Loucy (cell line): Measurements from ENCODE around the gene UMODL1.

Experiments
- EZH2phosphoT487 ChIP-seq: fragments of 200-600 bp; IDR thresholded peaks from 2 replicates; pipeline ENCODE4 v1.6.1; 2018; ENCODE audit warnings: antibody characterized with exemption, mild to moderate bottlenecking, moderate library complexity, borderline replicate concordance
- TF ChIP-seq, protein P1 (sequence below): fragments of 200-600 bp; sonication (generic); conservative IDR thresholded peaks from 2 replicates; pipeline ENCODE4 v1.5.1; 2014; ENCODE audit warnings: mild to moderate bottlenecking, antibody characterized with exemption, low read length

DNA sequence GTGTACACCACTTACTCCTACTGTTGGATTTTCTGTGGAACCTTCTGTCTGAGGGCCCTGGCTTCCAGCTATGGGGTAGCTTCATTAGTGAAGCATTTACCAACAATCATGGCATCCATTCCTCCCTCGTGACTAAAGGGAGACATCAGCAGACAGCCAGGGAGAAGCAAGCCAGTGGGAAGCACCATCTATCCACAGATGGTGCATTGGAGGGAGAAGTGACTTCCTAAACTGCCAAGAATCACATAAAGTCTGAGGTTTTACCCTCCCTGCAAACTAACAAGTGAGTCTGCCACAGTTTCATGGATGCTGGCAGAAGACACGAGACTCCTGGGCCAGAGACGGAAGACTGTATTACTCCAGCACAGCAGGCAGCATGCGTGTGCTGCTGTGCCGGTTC lies 31.4 kb downstream of the UMODL1 start:
- TF ChIP-seq, protein P1, sequence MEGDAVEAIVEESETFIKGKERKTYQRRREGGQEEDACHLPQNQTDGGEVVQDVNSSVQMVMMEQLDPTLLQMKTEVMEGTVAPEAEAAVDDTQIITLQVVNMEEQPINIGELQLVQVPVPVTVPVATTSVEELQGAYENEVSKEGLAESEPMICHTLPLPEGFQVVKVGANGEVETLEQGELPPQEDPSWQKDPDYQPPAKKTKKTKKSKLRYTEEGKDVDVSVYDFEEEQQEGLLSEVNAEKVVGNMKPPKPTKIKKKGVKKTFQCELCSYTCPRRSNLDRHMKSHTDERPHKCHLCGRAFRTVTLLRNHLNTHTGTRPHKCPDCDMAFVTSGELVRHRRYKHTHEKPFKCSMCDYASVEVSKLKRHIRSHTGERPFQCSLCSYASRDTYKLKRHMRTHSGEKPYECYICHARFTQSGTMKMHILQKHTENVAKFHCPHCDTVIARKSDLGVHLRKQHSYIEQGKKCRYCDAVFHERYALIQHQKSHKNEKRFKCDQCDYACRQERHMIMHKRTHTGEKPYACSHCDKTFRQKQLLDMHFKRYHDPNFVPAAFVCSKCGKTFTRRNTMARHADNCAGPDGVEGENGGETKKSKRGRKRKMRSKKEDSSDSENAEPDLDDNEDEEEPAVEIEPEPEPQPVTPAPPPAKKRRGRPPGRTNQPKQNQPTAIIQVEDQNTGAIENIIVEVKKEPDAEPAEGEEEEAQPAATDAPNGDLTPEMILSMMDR, result no peak
- no peak for TF ChIP-seq EZH2phosphoT487
